Measurements from ENCODE around the gene SCRG1.

GRCh38 chr4:173360587-173361221, 38.2 kb downstream of the SCRG1 start:
- TF ChIP-seq CTCF (IDR thresholded peaks at IDR 0.05; ENCODE audit: low read depth, low read length) (peak; percentile 58), EZH2phosphoT487 (IDR thresholded peaks at IDR 0.05; ENCODE audit: low read depth) (no peak)

All from OCI-LY3 (cell line).